Measurements from ENCODE around the gene LYSET. TPM values are rescaled to one million over a fixed set of nuclear protein-coding genes. Genes with fewer than 3 reads are reported as not detected.
"Not testable (repeated sequence)": the region's sequence is repeated elsewhere in the genome, so short reads cannot be mapped to it uniquely, and the experiment has no call there.

The LYSET gene
- total RNA-seq, 1 donor, result 10.1 TPM

GRCh38 chr14:93150227-93151208, 34.6 kb upstream of the LYSET start:
- no peak overlapping the region for H2AFZ ChIP-seq (ENCODE audit: low read length)
- no peaks in the 10 kb centered on the region for H3K4me1 ChIP-seq (ENCODE audit: insufficient read depth, low read length)
- H3K4me3 ChIP-seq (ENCODE audit: insufficient read depth, low read length), result no peak overlapping the region
- DNase-seq (ENCODE audit: insufficient read length, low spot score, missing footprints), result peak; percentile 45
- no peak overlapping the region for H3K27ac ChIP-seq (ENCODE audit: low read depth, low read length)
- H3K79me2 ChIP-seq (ENCODE audit: insufficient read depth, low read length), result no peaks in the 10 kb centered on the region
- H4K20me1 ChIP-seq (ENCODE audit: insufficient read depth, low read length), result no peaks in the 10 kb centered on the region
- H3K36me3 ChIP-seq (ENCODE audit: insufficient read depth, low read length), result no peaks in the 10 kb centered on the region
- H3K9me3 ChIP-seq (ENCODE audit: low read depth, low read length), result no peaks in the 10 kb centered on the region
- no peak for TF ChIP-seq CTCF (IDR thresholded peaks at IDR 0.05; ENCODE audit: extremely low read depth, low read depth, low read length)
- H3K27me3 ChIP-seq (ENCODE audit: insufficient read depth, low read length), result no peaks in the 10 kb centered on the region
- no peak overlapping the region for H3K4me2 ChIP-seq (ENCODE audit: insufficient read depth, low read length)

- Histone ChIP-seq H3K4me2 (ENCODE audit: insufficient read depth, low read length) (no peak overlapping the region), H4K20me1 (ENCODE audit: insufficient read depth, low read length) (no peaks in the 10 kb centered on the region), H2AFZ (ENCODE audit: low read length) (no peak overlapping the region), H3K4me1 (ENCODE audit: insufficient read depth, low read length) (no peaks in the 10 kb centered on the region), H3K36me3 (ENCODE audit: insufficient read depth, low read length) (no peaks in the 10 kb centered on the region), H3K4me3 (ENCODE audit: insufficient read depth, low read length) (no peak overlapping the region), H3K27ac (ENCODE audit: low read depth, low read length) (no peak overlapping the region), H3K9me3 (ENCODE audit: low read depth, low read length) (no peaks in the 10 kb centered on the region), H3K27me3 (ENCODE audit: insufficient read depth, low read length) (no peaks in the 10 kb centered on the region), H3K79me2 (ENCODE audit: insufficient read depth, low read length) (no peaks in the 10 kb centered on the region)
- TF ChIP-seq CTCF (IDR thresholded peaks at IDR 0.05; ENCODE audit: extremely low read depth, low read depth, low read length), result no peak
- peak; percentile 25 for DNase-seq (ENCODE audit: insufficient read length, low spot score, missing footprints)
Observed at GRCh38 chr14:93153121-93153520, 32.0 kb upstream of the LYSET start.

- H3K79me2 ChIP-seq (ENCODE audit: insufficient read depth, low read length), result no peaks in the 10 kb centered on the region
- DNase-seq (ENCODE audit: insufficient read length, low spot score, missing footprints), result no peak
- no peak overlapping the region for H2AFZ ChIP-seq (ENCODE audit: low read length)
- no peak overlapping the region for H3K4me3 ChIP-seq (ENCODE audit: insufficient read depth, low read length)
- H3K4me2 ChIP-seq (ENCODE audit: insufficient read depth, low read length), result no peak overlapping the region
- no peak for TF ChIP-seq CTCF (IDR thresholded peaks at IDR 0.05; ENCODE audit: extremely low read depth, low read depth, low read length)
- H3K4me1 ChIP-seq (ENCODE audit: insufficient read depth, low read length), result no peaks in the 10 kb centered on the region
- no peaks in the 10 kb centered on the region for H3K36me3 ChIP-seq (ENCODE audit: insufficient read depth, low read length)
- H3K9me3 ChIP-seq (ENCODE audit: low read depth, low read length), result no peaks in the 10 kb centered on the region
- no peaks in the 10 kb centered on the region for H4K20me1 ChIP-seq (ENCODE audit: insufficient read depth, low read length)
- H3K27ac ChIP-seq (ENCODE audit: low read depth, low read length), result no peak overlapping the region
- no peaks in the 10 kb centered on the region for H3K27me3 ChIP-seq (ENCODE audit: insufficient read depth, low read length)
Observed at GRCh38 chr14:93155667-93156066, 29.4 kb upstream of the LYSET start.

- TF ChIP-seq CTCF (IDR thresholded peaks at IDR 0.05; ENCODE audit: extremely low read depth, low read depth, low read length), result no peak
- DNase-seq (ENCODE audit: insufficient read length, low spot score, missing footprints), result peak; percentile 51
- H3K27me3 ChIP-seq (ENCODE audit: insufficient read depth, low read length), result no peaks in the 10 kb centered on the region
- H3K4me3 ChIP-seq (ENCODE audit: insufficient read depth, low read length), result no peak overlapping the region
- no peaks in the 10 kb centered on the region for H3K9me3 ChIP-seq (ENCODE audit: low read depth, low read length)
- no peaks in the 10 kb centered on the region for H3K4me1 ChIP-seq (ENCODE audit: insufficient read depth, low read length)
- no peak overlapping the region for H2AFZ ChIP-seq (ENCODE audit: low read length)
- H4K20me1 ChIP-seq (ENCODE audit: insufficient read depth, low read length), result no peaks in the 10 kb centered on the region
- no peak overlapping the region for H3K27ac ChIP-seq (ENCODE audit: low read depth, low read length)
- no peaks in the 10 kb centered on the region for H3K36me3 ChIP-seq (ENCODE audit: insufficient read depth, low read length)
- H3K79me2 ChIP-seq (ENCODE audit: insufficient read depth, low read length), result no peaks in the 10 kb centered on the region
- H3K4me2 ChIP-seq (ENCODE audit: insufficient read depth, low read length), result no peak overlapping the region
Observed at GRCh38 chr14:93156693-93157369, 28.3 kb upstream of the LYSET start.

- H3K4me3 ChIP-seq (ENCODE audit: insufficient read depth, low read length); H3K27me3 ChIP-seq (ENCODE audit: insufficient read depth, low read length); H3K36me3 ChIP-seq (ENCODE audit: insufficient read depth, low read length); H3K27ac ChIP-seq (ENCODE audit: low read depth, low read length); H3K79me2 ChIP-seq (ENCODE audit: insufficient read depth, low read length); DNase-seq (ENCODE audit: insufficient read length, low spot score, missing footprints); H3K9me3 ChIP-seq (ENCODE audit: low read depth, low read length); H3K4me2 ChIP-seq (ENCODE audit: insufficient read depth, low read length); H4K20me1 ChIP-seq (ENCODE audit: insufficient read depth, low read length); H3K4me1 ChIP-seq (ENCODE audit: insufficient read depth, low read length); H2AFZ ChIP-seq (ENCODE audit: low read length): not testable (repeated sequence)
Observed at GRCh38 chr14:93158349-93158748, 26.8 kb upstream of the LYSET start.
